Right lung (tissue), 10 donors: ENCODE measurements around the gene CDADC1. TPM values are rescaled to one million over a fixed set of nuclear protein-coding genes. Genes with fewer than 3 reads are reported as not detected.

Experiments
- DNase-seq, 2 donors: peaks; one replicate each; pipeline ENCODE4 v3.0.0-alpha.2; 2013
- long read RNA-seq, 8 donors: transcript quantifications; one replicate each; lab custom pipeline, GENCODE V29; 2026
- polyA plus RNA-seq, 5 donors: library from polyadenylated mRNA; unstranded; fragments of 120-200 nt; gene quantifications; one replicate each; pipeline versions ENCODE4 v1.2.1 to v1.2.3, GENCODE V29; 2013; ENCODE audit warnings: inconsistent platforms in 1 of 5, low replicate concordance in 1 of 5; ENCODE audit not compliant: insufficient read length in 5 of 5, insufficient read depth in 1 of 5

Gene CDADC1
- 10 to 100 TPM; 13.3 to 17.6 (median 16.5) TPM for polyA plus RNA-seq
- long read RNA-seq, donor 1, partial matches to known transcripts, result 0 of 2 reads
- long read RNA-seq, donor 1, other reads (novel, unspliced or antisense), result 0 of 2 reads
- long read RNA-seq, donor 2, partial matches to known transcripts, result 0 of 1 reads
- long read RNA-seq, donor 2, other reads (novel, unspliced or antisense), result 0 of 1 reads
- long read RNA-seq, donor 3, result 0 reads
- long read RNA-seq, donor 4, result 0 reads
- long read RNA-seq, donor 5, partial matches to known transcripts, result 0 of 3 reads
- long read RNA-seq, donor 5, other reads (novel, unspliced or antisense), result 0 of 3 reads
- long read RNA-seq, donor 6, partial matches to known transcripts, result 0 of 4 reads
- long read RNA-seq, donor 6, other reads (novel, unspliced or antisense), result 0 of 4 reads
- long read RNA-seq, donor 7, partial matches to known transcripts, result 0 of 1 reads
- long read RNA-seq, donor 7, other reads (novel, unspliced or antisense), result 0 of 1 reads
- long read RNA-seq, donor 8, partial matches to known transcripts, result 0 of 1 reads
- long read RNA-seq, donor 8, other reads (novel, unspliced or antisense), result 0 of 1 reads

DNA sequence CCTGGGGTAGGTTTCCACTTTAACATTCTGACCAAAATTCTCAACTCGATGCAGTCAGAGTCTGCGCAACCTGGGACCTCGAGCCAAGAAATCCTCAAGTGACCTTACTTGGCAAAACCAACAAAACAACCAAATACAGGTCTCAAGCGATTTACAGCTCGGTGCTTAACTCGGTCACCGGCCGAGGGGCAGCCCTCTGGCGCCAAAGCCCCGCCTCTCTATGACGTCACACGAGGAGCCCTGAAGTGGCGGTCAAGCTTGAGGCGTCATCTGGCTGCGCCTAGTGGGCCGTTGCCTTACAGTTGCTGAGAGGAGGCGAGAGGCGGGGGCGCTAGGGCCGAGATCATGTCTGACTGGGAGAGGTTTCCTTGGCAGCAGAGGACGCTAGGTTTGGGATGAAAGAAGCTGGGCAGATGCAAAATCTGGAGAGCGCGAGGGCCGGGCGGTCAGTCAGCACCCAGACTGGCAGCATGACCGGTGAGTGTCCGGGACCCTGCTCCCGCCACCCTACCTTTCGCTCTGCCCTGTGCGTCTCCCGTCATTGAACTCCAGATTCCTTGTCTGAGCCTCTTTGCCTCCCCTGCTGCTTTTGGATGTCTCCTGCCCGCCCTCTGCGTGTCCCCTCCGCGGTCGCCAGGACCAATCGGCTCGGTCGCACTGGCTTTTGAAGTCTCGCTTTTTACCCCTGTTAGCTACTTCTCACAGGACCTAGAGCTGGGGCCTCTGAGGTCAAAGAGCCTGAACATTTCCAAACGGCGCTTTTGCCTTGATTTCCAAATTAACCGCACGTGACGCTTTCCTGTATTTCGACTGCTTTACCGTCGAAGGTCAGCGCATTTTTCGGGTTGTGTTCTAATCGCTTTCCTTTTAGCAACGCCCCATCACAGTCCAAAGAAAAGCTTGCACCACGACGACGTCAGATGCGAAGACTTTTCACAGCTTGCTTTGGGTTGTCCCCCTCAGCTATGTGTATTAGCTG lies at the start of gene CDADC1:
CDADC1 (plus strand) TSS at position 283 of the 979 bp plus-strand sequence; CDS start at position 396, 113 bp downstream.
- peak; percentile 94 to 97 for DNase-seq

DNA sequence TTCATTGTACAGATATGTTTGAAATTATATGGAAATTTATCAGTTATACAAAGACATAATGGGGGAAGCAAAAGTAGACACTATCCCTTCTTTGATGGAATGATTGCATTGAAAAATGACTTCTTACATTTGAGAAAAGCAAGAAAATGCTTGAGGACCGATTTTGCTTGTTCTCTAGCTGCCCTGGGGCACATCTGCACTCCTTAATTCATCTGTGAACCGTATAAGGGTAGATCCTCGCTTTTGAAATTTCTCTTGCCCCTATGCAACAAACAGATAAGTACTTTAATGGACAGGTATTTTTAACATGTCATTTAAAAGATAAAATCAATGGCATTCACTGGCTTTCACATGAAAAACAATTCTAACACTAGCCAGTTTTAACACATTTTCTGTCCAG lies 41.1 kb upstream of the CDADC1 start:
- no peak for DNase-seq

DNA sequence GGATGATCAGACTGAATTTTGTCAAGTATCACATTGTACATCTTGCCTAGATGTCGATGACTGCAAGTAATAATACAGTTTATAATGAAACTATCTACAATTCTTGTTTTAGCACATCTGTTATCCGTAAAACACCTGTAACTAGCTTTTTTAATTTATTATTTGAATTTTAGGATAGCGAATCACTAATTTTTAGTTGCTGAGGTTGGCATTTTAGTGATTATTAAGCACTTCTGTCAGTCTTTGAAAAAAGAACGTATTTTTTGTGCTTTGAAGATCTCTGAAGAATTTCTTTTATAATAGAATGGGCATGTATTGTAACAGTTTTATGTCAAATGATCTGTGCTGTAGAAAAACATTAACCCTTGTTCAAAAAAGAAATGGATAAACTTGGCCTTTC lies 39.1 kb upstream of the CDADC1 start:
- no peak for DNase-seq

DNA sequence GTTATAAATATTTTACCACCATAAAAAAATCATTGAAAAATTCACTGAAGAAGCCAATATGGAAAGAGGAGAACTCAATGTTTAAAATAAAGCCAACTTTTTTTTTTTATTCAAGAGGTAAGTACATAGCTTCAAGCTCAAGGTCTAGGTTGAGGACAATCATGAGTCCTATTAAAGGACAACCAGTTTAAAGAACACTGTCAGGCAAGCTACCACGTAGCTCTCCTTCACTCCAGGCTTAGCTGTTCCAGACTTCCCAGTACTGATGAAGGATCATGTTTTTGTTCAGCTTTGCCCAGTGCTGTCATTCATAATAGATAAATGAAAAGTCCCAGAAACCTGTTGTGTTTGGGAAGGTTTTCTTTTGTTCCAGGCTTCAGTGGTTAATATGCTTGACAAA lies 37.6 kb upstream of the CDADC1 start:
- DNase-seq, result no peak

DNA sequence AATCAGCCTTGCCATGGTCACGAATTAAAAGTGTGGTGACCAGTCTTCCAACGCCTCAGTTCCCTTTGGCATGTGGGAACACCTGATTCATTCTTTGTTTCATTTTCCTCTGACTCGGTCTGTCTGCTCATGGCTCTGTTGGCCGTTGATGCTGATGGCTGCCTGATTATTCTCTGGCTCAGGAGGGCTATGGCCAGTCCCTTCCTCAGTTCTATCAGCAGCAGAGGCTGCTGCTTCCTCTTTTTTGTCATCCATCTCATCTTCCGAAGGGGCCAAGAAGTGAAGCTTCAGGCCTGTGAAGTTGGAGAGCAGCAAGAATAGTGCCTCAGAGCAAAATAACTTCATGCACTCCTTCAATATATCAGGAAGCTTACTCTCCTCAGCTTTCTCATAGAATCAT lies 37.1 kb upstream of the CDADC1 start:
- no peak for DNase-seq

DNA sequence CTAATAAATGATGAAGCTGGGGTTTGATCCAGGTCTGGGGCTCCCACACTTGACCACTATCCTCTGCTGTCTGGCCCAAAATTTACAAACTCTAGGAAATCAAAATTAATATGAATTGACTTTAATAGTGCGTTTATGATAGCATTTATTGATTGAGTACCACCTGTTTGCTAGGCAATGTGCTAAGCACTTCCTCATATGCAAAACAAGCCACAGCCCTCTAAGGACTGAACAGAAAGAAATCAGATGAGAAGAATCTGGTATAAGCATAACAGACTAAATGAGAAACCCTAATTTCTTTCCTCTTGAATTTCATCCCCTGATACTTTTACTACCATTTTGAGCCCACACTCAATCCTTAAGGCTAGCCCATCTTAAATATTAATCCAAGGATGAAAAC lies 34.2 kb upstream of the CDADC1 start:
- no peak for DNase-seq

DNA sequence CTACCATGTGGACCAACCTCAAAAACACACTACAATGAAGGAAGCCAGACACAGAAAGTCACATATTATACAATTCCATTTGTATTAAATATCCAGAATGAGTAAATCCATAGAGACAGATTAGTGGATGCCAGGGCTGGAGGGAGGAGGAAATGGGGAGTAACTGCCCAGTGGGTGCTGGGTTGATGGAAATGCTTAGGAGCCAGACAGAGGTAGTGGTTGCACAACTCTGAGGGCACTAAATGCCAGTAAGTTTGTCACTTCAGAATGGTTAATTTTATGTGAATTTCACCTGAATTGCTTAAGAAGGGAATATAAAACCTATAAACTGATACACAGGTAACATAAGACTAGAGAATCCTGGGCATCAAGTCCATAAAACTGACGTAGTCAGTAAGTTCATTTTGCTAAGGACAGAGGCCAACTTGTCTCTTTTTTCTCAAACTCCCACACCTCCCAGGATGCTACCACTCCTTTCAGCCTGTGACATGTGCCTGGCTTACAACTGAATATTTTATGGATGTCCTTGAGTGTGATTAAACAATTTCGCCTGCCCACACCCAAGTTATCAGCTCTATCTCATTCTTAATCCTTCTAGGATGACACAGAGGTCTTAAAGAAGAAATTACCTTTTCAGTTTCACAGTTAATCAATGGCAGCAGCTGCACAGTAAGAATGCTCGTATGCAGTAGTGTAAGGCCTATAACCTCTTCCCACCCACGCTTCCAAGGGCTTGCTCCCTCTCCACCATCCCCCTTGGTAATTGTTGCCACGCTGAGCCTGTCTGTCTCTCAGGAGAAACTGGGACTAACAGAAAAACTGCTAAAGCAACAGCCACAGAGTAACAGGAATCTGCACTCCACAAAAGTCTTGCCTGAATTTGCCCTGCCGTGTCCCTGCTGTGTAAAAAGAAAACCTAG lies 33.5 kb upstream of the CDADC1 start:
- DNase-seq, result no peak

DNA sequence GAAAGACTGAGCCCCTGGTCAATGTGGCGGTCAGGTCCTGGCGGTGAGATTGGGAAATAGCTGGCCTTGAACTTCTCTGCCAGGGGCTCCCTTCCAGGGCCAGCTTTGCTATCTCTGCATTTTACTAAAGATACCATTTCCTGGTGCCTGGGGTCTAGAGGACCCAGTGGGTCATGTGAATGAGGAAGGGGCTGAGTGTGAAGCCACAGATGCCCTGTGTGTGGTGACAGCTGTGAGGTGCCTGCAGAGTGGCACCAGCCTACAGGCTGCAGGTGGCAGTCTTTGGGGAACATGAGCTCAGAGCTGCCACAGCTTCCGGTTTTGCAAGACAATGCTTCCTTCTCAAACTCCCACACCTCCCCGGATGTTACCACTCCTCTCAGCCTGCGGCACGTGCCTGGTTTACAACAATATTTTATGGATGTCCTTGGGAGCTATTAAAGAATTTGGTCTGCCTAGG lies 32.8 kb upstream of the CDADC1 start:
- DNase-seq, result no peak

DNA sequence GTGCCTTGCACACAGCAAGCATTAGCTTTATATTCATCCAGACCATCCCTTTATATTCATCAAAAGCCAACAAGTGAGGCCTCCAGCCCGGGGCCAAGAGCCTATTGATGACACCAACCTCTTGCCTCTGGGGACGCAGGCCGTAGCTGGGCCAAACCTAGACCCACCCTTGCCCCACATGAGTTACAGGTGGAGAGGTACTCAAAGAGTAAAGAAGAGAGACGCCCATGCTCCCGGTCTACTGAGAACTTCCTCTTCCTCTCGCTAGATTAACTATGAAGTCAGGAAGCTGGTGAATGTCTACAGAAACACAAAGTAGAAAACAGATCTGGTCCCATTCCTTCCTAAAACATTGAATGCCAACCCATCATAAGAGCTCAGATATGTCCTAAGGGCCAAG lies 31.4 kb upstream of the CDADC1 start:
- DNase-seq, result no peak

DNA sequence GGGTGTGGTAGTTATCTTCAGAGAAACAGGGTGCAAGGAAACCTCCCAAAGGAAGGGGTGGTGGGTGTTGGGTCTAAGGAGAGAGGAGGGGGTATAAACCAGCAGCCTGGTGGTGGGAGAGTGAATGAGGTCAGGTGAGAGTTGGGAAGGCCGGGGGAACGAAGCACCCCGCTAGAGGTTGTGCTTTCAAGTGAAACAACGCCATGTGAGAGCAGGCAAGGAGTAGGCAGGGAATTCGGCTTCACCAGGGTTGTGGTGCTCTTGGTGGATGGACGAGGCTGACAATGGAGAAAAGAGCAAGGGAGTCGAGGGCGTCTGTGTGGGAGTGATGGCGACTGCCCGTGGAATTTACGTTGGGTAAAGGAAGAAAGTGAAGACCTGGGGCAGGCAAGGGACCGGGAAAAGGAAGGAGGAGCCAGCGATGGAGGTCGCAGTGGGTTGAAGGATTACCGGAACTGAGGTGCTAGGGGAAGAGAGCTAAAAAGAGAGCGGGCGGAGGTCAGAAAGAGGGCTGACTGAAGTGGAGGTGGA lies 29.7 kb upstream of the CDADC1 start:
- no peak for DNase-seq

DNA sequence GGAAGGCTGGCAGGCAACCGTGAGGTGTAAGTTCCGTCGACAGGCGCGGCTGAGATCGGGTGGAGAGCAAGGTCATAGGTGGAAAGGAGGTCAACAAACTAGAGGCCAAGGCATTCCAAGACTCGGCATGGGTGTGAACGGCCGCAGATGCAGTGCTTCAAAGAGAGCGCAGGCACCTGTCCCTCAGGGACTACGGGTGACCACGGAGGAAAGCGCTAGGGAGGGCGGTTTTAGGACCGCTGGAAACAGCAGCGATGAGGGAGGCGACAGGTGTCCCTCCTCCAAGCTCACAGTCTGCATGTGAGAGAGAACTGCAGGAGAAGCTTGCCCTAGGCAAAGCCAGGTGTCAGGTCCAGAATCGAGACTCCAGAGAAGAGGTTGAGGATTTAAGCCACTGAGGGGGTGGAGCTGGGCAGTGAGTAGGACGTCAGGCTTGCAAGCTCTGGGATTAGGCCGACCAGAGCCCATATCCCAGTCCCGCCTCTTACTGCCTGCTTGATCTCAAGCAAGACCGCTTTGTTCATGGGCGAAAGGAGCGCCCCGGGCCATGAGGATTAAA lies 29.2 kb upstream of the CDADC1 start:
- DNase-seq, result no peak

DNA sequence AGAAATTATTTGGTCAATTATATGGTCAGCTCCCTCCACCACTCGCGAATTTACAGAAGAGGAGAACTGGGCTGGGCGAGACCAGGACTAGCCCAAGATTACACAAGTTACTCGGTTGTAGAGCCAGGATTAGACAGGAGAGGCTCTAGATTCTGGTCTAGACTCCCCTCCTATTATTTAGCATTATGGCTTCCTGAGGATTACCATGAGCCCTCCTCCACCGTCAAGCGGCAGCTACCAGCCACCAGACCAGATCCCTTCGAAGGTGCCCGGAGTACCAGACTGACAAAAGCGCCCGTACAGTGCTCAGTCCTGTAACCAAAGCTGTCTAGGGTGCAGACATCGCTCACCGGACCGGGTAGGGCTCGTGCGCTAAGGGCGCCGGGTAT lies 28.1 kb upstream of the CDADC1 start:
- no peak for DNase-seq

DNA sequence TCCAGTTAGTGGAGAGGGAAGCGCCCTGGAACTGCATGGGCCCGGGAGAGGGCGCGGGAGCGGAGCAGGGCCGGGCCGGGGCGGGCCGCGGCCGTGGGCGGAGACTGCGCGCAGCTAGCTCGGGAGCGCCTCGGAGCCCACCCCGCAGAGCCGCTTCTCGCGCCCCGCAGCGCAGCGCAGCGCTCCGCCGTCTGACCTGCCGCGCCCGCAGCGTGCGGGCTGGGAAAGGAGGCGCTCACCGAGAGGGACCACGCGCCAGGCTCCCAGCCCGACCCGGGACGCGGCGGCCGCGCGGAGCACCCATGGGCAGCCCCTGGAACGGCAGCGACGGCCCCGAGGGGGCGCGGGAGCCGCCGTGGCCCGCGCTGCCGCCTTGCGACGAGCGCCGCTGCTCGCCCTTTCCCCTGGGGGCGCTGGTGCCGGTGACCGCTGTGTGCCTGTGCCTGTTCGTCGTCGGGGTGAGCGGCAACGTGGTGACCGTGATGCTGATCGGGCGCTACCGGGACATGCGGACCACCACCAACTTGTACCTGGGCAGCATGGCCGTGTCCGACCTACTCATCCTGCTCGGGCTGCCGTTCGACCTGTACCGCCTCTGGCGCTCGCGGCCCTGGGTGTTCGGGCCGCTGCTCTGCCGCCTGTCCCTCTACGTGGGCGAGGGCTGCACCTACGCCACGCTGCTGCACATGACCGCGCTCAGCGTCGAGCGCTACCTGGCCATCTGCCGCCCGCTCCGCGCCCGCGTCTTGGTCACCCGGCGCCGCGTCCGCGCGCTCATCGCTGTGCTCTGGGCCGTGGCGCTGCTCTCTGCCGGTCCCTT lies 27.5 kb upstream of the CDADC1 start, which contains the start of gene MLNR:
MLNR (plus strand) TSS at position 303 of the 820 bp plus-strand sequence; CDS start at position 303, 0 bp downstream.
- peak; percentile 26 to 43 for DNase-seq

DNA sequence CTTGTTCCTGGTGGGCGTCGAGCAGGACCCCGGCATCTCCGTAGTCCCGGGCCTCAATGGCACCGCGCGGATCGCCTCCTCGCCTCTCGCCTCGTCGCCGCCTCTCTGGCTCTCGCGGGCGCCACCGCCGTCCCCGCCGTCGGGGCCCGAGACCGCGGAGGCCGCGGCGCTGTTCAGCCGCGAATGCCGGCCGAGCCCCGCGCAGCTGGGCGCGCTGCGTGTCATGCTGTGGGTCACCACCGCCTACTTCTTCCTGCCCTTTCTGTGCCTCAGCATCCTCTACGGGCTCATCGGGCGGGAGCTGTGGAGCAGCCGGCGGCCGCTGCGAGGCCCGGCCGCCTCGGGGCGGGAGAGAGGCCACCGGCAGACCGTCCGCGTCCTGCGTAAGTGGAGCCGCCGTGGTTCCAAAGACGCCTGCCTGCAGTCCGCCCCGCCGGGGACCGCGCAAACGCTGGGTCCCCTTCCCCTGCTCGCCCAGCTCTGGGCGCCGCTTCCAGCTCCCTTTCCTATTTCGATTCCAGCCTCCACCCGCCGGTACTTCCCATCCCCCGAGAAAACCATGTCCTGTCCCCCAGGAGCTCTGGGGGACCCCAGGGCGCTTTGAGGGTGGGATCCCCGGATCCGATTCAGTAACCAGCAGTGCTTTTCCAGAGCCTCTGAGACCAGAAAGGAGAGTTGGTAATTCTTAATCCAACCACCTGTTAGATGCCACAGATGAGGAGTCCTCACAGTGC lies 26.7 kb upstream of the CDADC1 start:
- DNase-seq, result no peak

DNA sequence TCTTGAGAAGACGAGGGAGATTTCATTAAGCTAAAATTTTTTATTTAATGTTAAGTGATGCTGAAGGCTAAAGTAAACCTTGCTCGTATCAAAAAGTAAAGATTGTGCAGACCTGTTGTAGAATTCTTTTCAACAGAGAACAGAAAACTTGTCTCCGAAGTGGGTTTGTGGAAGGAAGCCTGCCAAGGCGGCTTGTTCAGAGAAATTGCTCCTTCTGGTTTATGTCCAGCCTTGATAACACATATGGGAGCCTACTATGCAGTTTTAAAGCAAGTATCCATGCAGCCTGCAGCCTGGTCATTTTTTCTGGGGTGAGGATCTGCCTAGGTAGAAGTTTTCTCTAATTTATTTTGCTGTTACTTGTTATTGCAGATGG lies 26.1 kb upstream of the CDADC1 start:
- no peak for DNase-seq

DNA sequence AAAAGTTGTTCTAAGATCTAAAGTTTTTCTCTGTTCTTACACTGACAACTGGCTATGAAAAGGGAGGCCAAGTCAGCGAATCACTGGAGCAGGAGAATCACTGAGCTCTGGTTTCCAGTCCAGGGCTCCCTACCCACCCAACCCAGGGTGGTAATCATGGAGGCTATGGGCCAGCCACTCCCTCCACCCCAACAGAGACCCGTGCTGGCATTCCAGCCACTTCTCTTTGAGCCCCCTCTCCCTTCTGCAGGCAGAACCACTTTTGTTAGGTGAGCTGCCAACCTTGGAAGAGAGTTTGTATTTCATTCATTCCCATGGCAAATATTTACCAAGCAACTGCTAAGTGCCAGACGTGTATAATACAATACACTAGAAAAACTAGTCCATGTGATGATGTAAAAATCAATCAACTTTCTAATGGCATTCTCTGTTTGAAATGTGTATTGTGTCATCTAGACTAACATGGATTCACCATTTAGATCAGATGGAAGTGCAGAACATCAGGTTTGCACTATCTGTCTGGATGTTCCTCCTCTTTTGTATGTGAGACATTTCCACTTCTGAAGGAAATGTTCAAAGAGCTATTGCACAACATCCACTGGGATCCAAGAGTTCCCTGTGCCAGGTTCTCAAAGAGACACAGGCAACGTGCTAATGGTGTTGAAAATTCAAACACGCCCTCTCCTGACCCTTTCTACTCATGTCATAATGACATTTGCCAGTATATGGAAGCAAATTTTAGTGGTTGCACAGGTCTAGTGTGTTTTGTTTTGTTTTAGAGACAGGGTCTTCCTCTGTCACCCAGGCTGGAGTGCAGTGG lies 22.3 kb upstream of the CDADC1 start:
- DNase-seq, result peak; percentile 30 to 32

DNA sequence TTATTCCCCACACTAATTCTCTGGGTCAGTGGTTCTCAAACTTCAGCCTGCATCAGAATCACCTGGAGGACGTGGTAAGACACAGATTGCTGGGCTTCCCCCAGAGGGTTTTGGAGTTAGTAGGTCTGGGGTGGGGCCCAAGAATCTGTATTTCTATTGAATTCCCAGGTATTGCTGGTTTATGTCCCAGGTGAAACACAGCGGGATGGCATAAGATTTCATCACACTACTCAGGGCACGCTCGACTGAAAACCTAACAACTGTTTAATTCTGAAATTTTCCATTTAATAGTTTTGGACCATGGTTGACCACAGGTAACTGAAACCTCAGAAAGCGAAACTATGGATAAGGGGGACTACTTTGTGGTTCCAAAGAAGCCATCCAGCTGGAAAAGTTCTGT lies 21.1 kb upstream of the CDADC1 start:
- no peak for DNase-seq

DNA sequence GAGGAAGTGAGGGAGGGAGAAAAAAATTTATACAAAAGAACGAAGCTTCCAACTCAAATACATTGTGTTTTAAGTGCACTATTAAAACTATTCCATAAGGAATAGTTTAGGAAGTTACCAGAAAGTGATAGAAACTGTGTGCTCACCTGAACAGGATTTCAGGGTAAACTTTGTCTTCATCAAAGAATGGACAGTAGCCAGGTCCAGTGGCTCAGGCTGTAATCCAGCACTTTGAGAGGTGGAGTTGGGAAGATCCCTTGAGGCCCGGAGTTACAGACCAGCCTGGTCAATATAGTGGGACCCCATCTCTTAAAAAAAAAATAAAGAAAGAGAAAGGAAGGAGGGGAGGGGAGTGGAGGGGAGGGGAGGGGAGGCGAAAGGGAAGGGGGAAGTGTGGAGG lies 13.0 kb upstream of the CDADC1 start:
- DNase-seq, result no peak
